K562 (cell line): ENCODE results near the gene TBC1D12. TPM values are rescaled to one million over a fixed set of nuclear protein-coding genes. Genes with fewer than 3 reads are reported as not detected.

Experiments used
- ATAC-seq: fragments of 200-7000 bp; cut with Tn5 transposase; 3 replicates; pipeline ENCODE4 v1.9.1; 2020; ENCODE audit warnings: moderate library complexity
- BruUV-seq: library from RNA; stranded (reverse); fragments of 400-500 nt; replicated peaks from 2 replicates; lab custom pipeline; 2021; lab: Mats Ljungman, UMichigan
- CTCF ChIA-PET: fragments of 300-600 bp; formaldehyde crosslinking; extraction: SDS; loops from one replicate; lab custom pipeline; 2021; ENCODE audit warnings: low intra/inter-chr PET ratio; lab: Yijun Ruan, JAX
- POLR2A ChIA-PET: fragments of 300-600, 350-650 bp; sonication (Branson Sonifier 250); formaldehyde crosslinking; extraction: SDS; loops from one replicate; lab custom pipeline; 2021; ENCODE audit warnings: antibody characterized with exemption, inconsistent platforms; lab: Yijun Ruan, JAX
- DNase-seq, 4 experiments: peaks; one replicate each; pipeline versions ENCODE4 v3.0.0 to v3.0.0-alpha.2; 2011 to 2018; ENCODE audit warnings: low spot score in 3 of 4, mixed read lengths in 3 of 4; ENCODE audit errors: extremely low read depth in 1 of 4
- FAIRE-seq: peaks from 2 replicates; lab custom pipeline; 2011; peaks lifted over from hg19 to GRCh38; lab: Jason Lieb, UNC
- H2AFZ ChIP-seq: 2 replicates; pipeline ENCODE4 v1.6.0; 2011; ENCODE audit warnings: low read depth, low read length, control low read depth, inconsistent platforms
- H3K27ac ChIP-seq: fragments of 200-600 bp; 3 replicates; pipeline ENCODE4 v1.8.0; 2011; ENCODE audit warnings: low read depth, mild to moderate bottlenecking, control low read depth, inconsistent platforms, low read length, moderate library complexity, mixed read lengths; ENCODE audit errors: extremely low read depth
- H3K27me3 ChIP-seq, 2 experiments: fragments of 300-600 bp in 1 of 2; 2 replicates in 1 of 2; 3 replicates in 1 of 2; pipeline versions ENCODE4 v1.6.0 to v1.8.0; 2011; ENCODE audit warnings: inconsistent platforms in 2 of 2, low read length in 2 of 2, mild to moderate bottlenecking in 1 of 2, mixed read lengths in 1 of 2, moderate library complexity in 1 of 2; ENCODE audit not compliant: control insufficient read depth in 2 of 2, insufficient read depth in 2 of 2
- H3K36me3 ChIP-seq: fragments of 300-600 bp; 3 replicates; pipeline ENCODE4 v1.8.0; 2011; ENCODE audit warnings: mild to moderate bottlenecking, low read length, inconsistent platforms; ENCODE audit not compliant: control insufficient read depth, insufficient read depth
- H3K4me1 ChIP-seq, 2 experiments: fragments of 200-600 bp in 1 of 2; replicated peaks in 1 of 2; 2 replicates in 1 of 2; 3 replicates in 1 of 2; pipeline versions ENCODE4 v1.5.1 to v1.8.0; 2011; ENCODE audit warnings: inconsistent platforms in 2 of 2, low read length in 2 of 2, mild to moderate bottlenecking in 1 of 2, mixed read lengths in 1 of 2, moderate library complexity in 1 of 2; ENCODE audit not compliant: control insufficient read depth in 2 of 2, insufficient read depth in 2 of 2
- H3K4me2 ChIP-seq: 2 replicates; pipeline ENCODE4 v1.6.1; 2011; ENCODE audit warnings: low read length, control low read depth, inconsistent platforms, mixed read lengths; ENCODE audit not compliant: insufficient read depth
- H3K4me3 ChIP-seq: fragments of 200-600 bp; sonication (generic), shearing (Covaris generic); 2 replicates; pipeline ENCODE4 v1.5.1; 2016; ENCODE audit warnings: control low read depth, inconsistent platforms
- H3K79me2 ChIP-seq: fragments of 200-600 bp; 3 replicates; pipeline ENCODE4 v1.8.0; 2011; ENCODE audit warnings: low read length, inconsistent platforms; ENCODE audit not compliant: control insufficient read depth, insufficient read depth
- H3K9ac ChIP-seq, 2 experiments: 2 replicates each; pipeline versions ENCODE4 v1.6.0 to v1.6.1; 2011; ENCODE audit warnings: low read depth in 2 of 2, low read length in 2 of 2, control low read depth in 1 of 2, inconsistent platforms in 1 of 2, mild to moderate bottlenecking in 1 of 2, mixed read lengths in 1 of 2; ENCODE audit not compliant: insufficient read depth in 1 of 2
- H3K9me1 ChIP-seq: one replicate; pipeline ENCODE4 v1.6.0; 2011; ENCODE audit warnings: inconsistent platforms, mild to moderate bottlenecking, low read length, moderate library complexity; ENCODE audit not compliant: control insufficient read depth, insufficient read depth
- H3K9me3 ChIP-seq: replicated peaks from 2 replicates; pipeline ENCODE4 v1.5.1; 2011; ENCODE audit warnings: low read depth, low read length, inconsistent platforms; ENCODE audit not compliant: control insufficient read depth, insufficient read depth
- H4K20me1 ChIP-seq: replicated peaks from 2 replicates; pipeline ENCODE4 v1.6.1; 2011; ENCODE audit warnings: low read length, inconsistent platforms, mixed read lengths; ENCODE audit not compliant: control insufficient read depth, insufficient read depth
- DDX20 ChIP-seq: fragments of 450-650 bp; IDR thresholded peaks from 2 replicates; pipeline ENCODE4 v1.6.1; 2016; ENCODE audit warnings: missing genetic modification characterization, low read depth, mild to moderate bottlenecking, missing compliant biosample characterization, moderate library complexity
- EP300 ChIP-seq: IDR thresholded peaks from 2 replicates; pipeline ENCODE4 v1.6.1; 2012; ENCODE audit warnings: low read length, improper control_type of control experiment
- GTF2E2 ChIP-seq: fragments of 200-800 bp; sonication (Bioruptor generic); IDR thresholded peaks from 2 replicates; pipeline ENCODE4 v1.6.1; 2016; ENCODE audit warnings: missing genetic modification characterization, missing compliant biosample characterization
- MCM3 ChIP-seq: fragments of 450-650 bp; IDR thresholded peaks from 2 replicates; pipeline ENCODE4 v1.6.1; 2016
- SAFB ChIP-seq: fragments of 200-400 bp; formaldehyde crosslinking; IDR thresholded peaks from 2 replicates; pipeline ENCODE4 v1.6.1; 2017; ENCODE audit warnings: low read depth, low read length, borderline replicate concordance
- SMAD2 ChIP-seq: fragments of 150-350 bp; IDR thresholded peaks from 2 replicates; pipeline ENCODE4 v1.6.1; 2014; ENCODE audit warnings: low read depth, mild to moderate bottlenecking, low read length
- SRSF1 ChIP-seq: fragments of 200-400 bp; formaldehyde crosslinking; IDR thresholded peaks from 2 replicates; pipeline ENCODE4 v1.6.1; 2017; ENCODE audit warnings: mild to moderate bottlenecking, low read depth, low read length, moderate library complexity
- STAG1 ChIP-seq: sonication (generic); formaldehyde crosslinking; IDR thresholded peaks from 2 replicates; pipeline ENCODE4 v1.5.0; 2020; ENCODE audit warnings: missing genetic modification reagents, borderline replicate concordance
- TEAD1 ChIP-seq, 2 experiments: fragments of 450-650 bp in 1 of 2; sonication (generic) in 1 of 2; formaldehyde crosslinking; IDR thresholded peaks; 2 replicates each; pipeline versions ENCODE4 v1.4.0 to v1.8.0; 2020 to 2022; ENCODE audit warnings: mild to moderate bottlenecking in 2 of 2, missing genetic modification reagents in 1 of 2
- TSC22D4 ChIP-seq: fragments of 450-650 bp; IDR thresholded peaks from 2 replicates; pipeline ENCODE4 v1.6.1; 2016; ENCODE audit warnings: missing genetic modification characterization, missing biosample characterization, control low read depth
- VEZF1 ChIP-seq: fragments of 200-800 bp; sonication (Bioruptor generic); IDR thresholded peaks from 2 replicates; pipeline ENCODE4 v1.6.1; 2017; ENCODE audit warnings: missing genetic modification characterization, missing compliant biosample characterization
- ZBTB2 ChIP-seq: fragments of 450-650 bp; IDR thresholded peaks from 2 replicates; pipeline ENCODE4 v1.6.1; 2016; ENCODE audit warnings: antibody characterized with exemption
- ZNF140 ChIP-seq: fragments of 250-450 bp; sonication (Bioruptor Pico); IDR thresholded peaks from 2 replicates; pipeline ENCODE4 v1.8.0; 2021; ENCODE audit warnings: moderate library complexity, mild to moderate bottlenecking, inconsistent platforms
- ZNF197 ChIP-seq: fragments of 200-800 bp; sonication (Bioruptor generic); IDR thresholded peaks from 2 replicates; pipeline ENCODE4 v1.6.1; 2016; ENCODE audit warnings: low read depth, missing genetic modification characterization, missing compliant biosample characterization
- ZNF592 ChIP-seq: fragments of 450-650 bp; IDR thresholded peaks from 2 replicates; pipeline ENCODE4 v1.6.1; 2017; ENCODE audit warnings: antibody characterized with exemption, mild to moderate bottlenecking
- whole genome bisulfite sequencing: fragments of 100-300 bp; shearing (Covaris generic); methylation state at CpG from one replicate; pipeline ENCODE4 v1.1.6; 2016; ENCODE audit warnings: low coverage, mixed read lengths; ENCODE audit not compliant: insufficient coverage; ENCODE audit errors: missing lambda C conversion rate; 5-methylcytosine and 5-hydroxymethylcytosine counted together
- in situ Hi-C: fragments of 300-500 bp; cut with MboI; formaldehyde crosslinking; loops from 4 replicates; pipeline ENCODE4 v1.15.0; 2018; ENCODE audit warnings: inconsistent platforms, mixed read lengths
- intact Hi-C: fragments of 100-400 bp; cut with micrococcal nuclease; formaldehyde crosslinking; loops from 2 replicates; pipeline ENCODE4 v1.14.2; 2022
- polyA plus RNA-seq, 8 experiments: library from polyadenylated mRNA; depleted of rRNA in 4 of 8; stranded (reverse) in 5 of 8; unstranded in 3 of 8; fragments of >200 nt; fragmentation: Nextera tagmentation in 2 of 8; fragmentation: Illumina TruSeq in 1 of 8; extraction: Ambion mirVana in 2 of 8; extraction: Trizol in 1 of 8; gene quantifications; 2 replicates each; pipeline versions ENCODE4 v1.2.1 to v1.2.3, GENCODE V29; 2011 to 2014; ENCODE audit warnings: inconsistent platforms in 1 of 8, missing spikeins in 1 of 8
- total RNA-seq, 7 experiments: library from RNA; depleted of rRNA in 6 of 7; stranded (reverse); fragments of >200 nt in 6 of 7; fragmentation: Illumina TruSeq in 2 of 7; extraction: Trizol in 2 of 7; gene quantifications; 2 replicates each; pipeline versions ENCODE4 v1.2.1 to v1.2.3, GENCODE V29; 2011 to 2021; ENCODE audit warnings: low replicate concordance in 1 of 7

Gene TBC1D12
- total and polyA plus RNA-seq, 9 of the 15 experiments (the other 6 are each of a cell fraction or from before 2014, with no cell fraction given) = 2.1 to 6.7 (median 3.9) TPM

GRCh38 chr10:94432443-94432842, 30.1 kb downstream of the TBC1D12 start (continued):
- no peak for TF ChIP-seq GTF2E2 (tag)
- TF ChIP-seq ZBTB2 = no peak

GRCh38 chr10:94439275-94439861, 37.0 kb downstream of the TBC1D12 start:
- Histone ChIP-seq H3K9me1 (no peaks in the 10 kb centered on the region), H3K4me2 (no peak overlapping the region), H3K27ac (no peak overlapping the region), H3K27me3 (no peaks in the 10 kb centered on the region), H3K4me1 (no peaks in the 10 kb centered on the region), H2AFZ (no peak overlapping the region), H3K36me3 (0 out of 3 replicates have a peak, but pooled peaks cover 4% of the 10 kb centered on the region), H3K79me2 (no peaks in the 10 kb centered on the region; the same call in 1 of the 3 replicates), H3K4me3 (no peak overlapping the region), H3K9ac (no peak overlapping the region), H4K20me1 (no peaks in the 10 kb centered on the region), H3K9me3 (no peaks in the 10 kb centered on the region; the same call in 1 of the 2 replicates)
- BruUV-seq = no TSS peak
- intact Hi-C loops = no loop called here
- FAIRE-seq = no peak
- DNase-seq = no peak
- ChIA-PET POLR2A (no interaction called here), CTCF (no interaction called here)
- no peak for ATAC-seq
- in situ Hi-C loops = no loop called here
- WGBS = 19% methylated on average over 2 of the region's 4 CpGs
- TF ChIP-seq MCM3 = no peak
- no peak for TF ChIP-seq STAG1 (CRISPR knock-in tag)
- TF ChIP-seq TSC22D4 = no peak
- no peak for TF ChIP-seq DDX20 (tag)
- no peak for TF ChIP-seq TEAD1 (CRISPR knock-in tag; IDR thresholded peaks at IDR 0.05)
- TF ChIP-seq EP300 = no peak
- TF ChIP-seq ZNF140 (CRISPR knock-in tag) = no peak
- TF ChIP-seq ZNF592 = no peak
- no peak for TF ChIP-seq SAFB
- no peak for TF ChIP-seq VEZF1
- no peak for TF ChIP-seq SRSF1
- TF ChIP-seq ZNF197 (CRISPR knock-in tag) = no peak
- TF ChIP-seq SMAD2 = no peak
